ENCODE data around the gene FOXRED2. TPM values are rescaled to one million over a fixed set of nuclear protein-coding genes. Genes with fewer than 3 reads are reported as not detected.

FOXRED2 gene
- total RNA-seq (2021) (42.1 and 42.4 TPM in 2 replicates), Bru-seq, nascent RNA (percentile 56 among the genes with signal in this experiment), BruChase-seq, experiment 1, labeled RNA remaining after a 2-hour chase (percentile 53 among the genes with signal in this experiment), BruChase-seq, experiment 2, labeled RNA remaining after a 6-hour chase (percentile 74 among the genes with signal in this experiment)
- long read RNA-seq, full-length matches to known transcripts, result 11 of 56 reads
- long read RNA-seq, partial matches to known transcripts, result 5 of 56 reads
- long read RNA-seq, other reads (novel, unspliced or antisense), result 40 of 56 reads

DNA sequence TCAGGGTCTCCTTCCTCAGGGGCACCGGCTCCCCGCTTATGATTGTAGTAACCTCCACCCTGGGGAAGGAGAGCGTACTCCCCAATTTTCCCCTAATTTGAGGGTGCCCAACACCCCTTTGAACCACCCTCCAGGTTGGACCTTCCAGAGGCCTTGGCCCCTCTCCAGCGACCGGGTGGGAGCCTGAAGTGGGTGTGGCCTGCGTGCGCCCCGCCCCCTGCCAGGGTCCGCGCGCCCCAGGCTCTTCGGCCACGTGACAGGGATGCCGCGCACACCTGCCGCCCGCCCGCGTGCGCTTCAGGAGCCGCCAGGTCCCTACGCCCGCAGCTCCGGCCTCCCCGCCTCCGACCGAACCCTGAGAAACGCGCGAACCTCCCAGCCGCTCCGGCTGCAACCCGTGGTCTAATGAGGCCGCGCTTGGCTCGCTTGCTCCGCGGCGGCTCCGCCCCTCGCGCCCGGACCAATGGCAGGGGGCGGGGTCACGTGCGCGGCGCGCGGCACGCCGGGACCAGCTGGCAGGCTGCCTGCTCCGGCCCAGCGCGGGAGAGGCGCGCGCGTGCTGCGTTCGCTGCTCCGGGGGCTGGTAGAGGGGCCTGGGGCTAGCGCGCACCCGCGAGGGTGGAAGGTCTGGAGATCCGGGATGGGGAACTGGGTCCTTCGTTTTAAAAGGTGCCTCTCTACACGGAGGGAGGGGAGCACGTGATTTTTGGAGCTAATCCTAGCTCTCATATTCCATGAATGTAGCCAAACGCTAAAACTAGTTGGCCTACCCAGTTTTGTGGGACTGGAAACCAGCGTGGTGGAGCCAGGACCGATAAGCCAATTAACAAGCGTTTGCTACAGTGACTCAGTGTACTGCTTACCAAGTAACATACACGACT is at the start of gene FOXRED2:
Gene FOXRED2 (minus strand): TSS at position 404 of the 881 bp plus-strand sequence. CDS start 618 bp downstream, outside the sequence.
- intact Hi-C loops (cut with micrococcal nuclease; ENCODE audit: unreplicated experiment), result no loop called here
- Histone ChIP-seq H3K79me2 (ENCODE audit: low read depth) (peaks cover 14% of the 10 kb centered on the region; the same call in 1 of the 2 replicates), H3K4me1 (replicated peaks; ENCODE audit: insufficient read depth) (peaks cover 15% of the 10 kb centered on the region), H3F3A (ENCODE audit: insufficient read depth, low read depth) (peaks cover 61% of the 10 kb centered on the region), H3K9me2 (ENCODE audit: insufficient read depth) (no peaks in the 10 kb centered on the region), H3K9me3 (ENCODE audit: insufficient read depth, low read depth) (no peaks in the 10 kb centered on the region), H2AFZ (peak within 1 kb of the TSS; percentile 82), H3K4me2 (peak within 1 kb of the TSS; percentile 80), H4K20me1 (ENCODE audit: insufficient read depth) (peaks cover 13% of the 10 kb centered on the region), H3K36me3 (ENCODE audit: low read depth) (peaks cover 17% of the 10 kb centered on the region), H3K27ac (peak within 1 kb of the TSS; percentile 10), H3K4me3 (peak within 1 kb of the TSS; percentile 61), H3K27me3 (ENCODE audit: insufficient read depth, low read depth) (no peaks in the 10 kb centered on the region)
- ChIA-PET CTCF (interaction anchor here (0.6 kb wide), 1 partner anchor 220 kb away, joined by 3 read pairs; no protein-coding TSS in a partner anchor), POLR2A (ENCODE audit: unreplicated experiment) (interaction anchor here (0.6 to 0.7 kb wide), 3 partner anchors 12 to 269 kb away, joined by 4 to 6 read pairs (median 4); partner anchors contain the start of gene IFT27)
- DNase-seq, result peak; percentile 68 to 91
- TF ChIP-seq CTCF (conservative IDR thresholded peaks at IDR 0.05), result no peak
- no peak for TF ChIP-seq EZH2 (IDR thresholded peaks at IDR 0.05; ENCODE audit: low read depth)
- BruUV-seq (replicated peaks), result no TSS peak

DNA sequence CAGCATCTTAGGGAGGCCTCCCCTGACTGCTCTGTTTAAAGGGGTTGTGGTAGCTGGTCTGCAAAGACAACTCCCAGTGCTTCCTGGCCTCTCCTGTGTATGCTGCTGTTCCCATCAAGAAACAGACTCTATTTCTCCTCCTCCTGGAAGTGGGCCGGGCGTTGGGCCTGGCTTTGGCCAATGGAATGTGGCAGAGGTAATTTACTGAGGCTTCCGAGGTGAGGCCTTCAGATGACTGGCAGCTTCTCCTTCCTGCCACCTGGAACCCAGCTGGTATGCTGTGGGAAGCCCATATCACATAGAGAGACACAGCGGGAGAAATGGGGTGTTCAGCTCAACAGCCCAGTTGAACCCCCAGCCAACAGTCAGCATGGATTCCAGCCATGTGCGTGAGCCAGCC is 47.3 kb upstream of the FOXRED2 start:
- no peak overlapping the region for H2AFZ ChIP-seq
- no peaks in the 10 kb centered on the region; the same call in 1 of the 2 replicates for H4K20me1 ChIP-seq (ENCODE audit: insufficient read depth)
- ChIA-PET POLR2A (ENCODE audit: unreplicated experiment) (no interaction called here), CTCF (interaction anchor here (0.7 kb wide), 1 partner anchor 202 kb away, joined by 12 read pairs; no protein-coding TSS in a partner anchor)
- BruUV-seq (replicated peaks), result no TSS peak
- H3K4me3 ChIP-seq, result no peak overlapping the region
- DNase-seq, result peak in 1 of 2 experiments; percentile 25
- TF ChIP-seq CTCF (conservative IDR thresholded peaks at IDR 0.05) (no peak), EZH2 (IDR thresholded peaks at IDR 0.05; ENCODE audit: low read depth) (no peak)
- intact Hi-C loops (cut with micrococcal nuclease; ENCODE audit: unreplicated experiment), result no loop called here
- H3K27me3 ChIP-seq (ENCODE audit: insufficient read depth, low read depth), result peaks cover 20% of the 10 kb centered on the region
- no peaks in the 10 kb centered on the region for H3K36me3 ChIP-seq (ENCODE audit: low read depth)
- no peaks in the 10 kb centered on the region for H3K79me2 ChIP-seq (ENCODE audit: low read depth)
- H3K4me1 ChIP-seq (replicated peaks; ENCODE audit: insufficient read depth), result peaks cover 11% of the 10 kb centered on the region; the same call in 1 of the 2 replicates
- no peak overlapping the region for H3K4me2 ChIP-seq
- no peaks in the 10 kb centered on the region for H3K9me2 ChIP-seq (ENCODE audit: insufficient read depth)
- no peak overlapping the region for H3K27ac ChIP-seq
- no peaks in the 10 kb centered on the region for H3F3A ChIP-seq (ENCODE audit: insufficient read depth, low read depth)
- no peaks in the 10 kb centered on the region for H3K9me3 ChIP-seq (ENCODE audit: insufficient read depth, low read depth)

- Histone ChIP-seq H3K4me2 (no peak overlapping the region), H3K27ac (no peak overlapping the region), H4K20me1 (ENCODE audit: insufficient read depth) (no peaks in the 10 kb centered on the region; the same call in 1 of the 2 replicates), H3K4me3 (no peak overlapping the region), H3K36me3 (ENCODE audit: low read depth) (no peaks in the 10 kb centered on the region), H3K4me1 (replicated peaks; ENCODE audit: insufficient read depth) (peaks cover 4% of the 10 kb centered on the region), H2AFZ (no peak overlapping the region), H3K9me2 (ENCODE audit: insufficient read depth) (no peaks in the 10 kb centered on the region), H3K9me3 (ENCODE audit: insufficient read depth, low read depth) (no peaks in the 10 kb centered on the region), H3K79me2 (ENCODE audit: low read depth) (no peaks in the 10 kb centered on the region), H3F3A (ENCODE audit: insufficient read depth, low read depth) (peaks cover 2% of the 10 kb centered on the region), H3K27me3 (ENCODE audit: insufficient read depth, low read depth) (peaks cover 20% of the 10 kb centered on the region)
- CTCF ChIA-PET, result no interaction called here
- intact Hi-C loops (cut with micrococcal nuclease; ENCODE audit: unreplicated experiment), result no loop called here
- TF ChIP-seq EZH2 (IDR thresholded peaks at IDR 0.05; ENCODE audit: low read depth) (no peak), CTCF (conservative IDR thresholded peaks at IDR 0.05) (no peak)
- POLR2A ChIA-PET (ENCODE audit: unreplicated experiment), result no interaction called here
- DNase-seq, result no peak
- BruUV-seq (replicated peaks), result no TSS peak
These were observed 45.4 kb upstream of the FOXRED2 start for GRCh38 chr22:36552289-36552688.
